GM10847 (cell line): Measurements from ENCODE around the gene APOC1.

Experiments
- POLR2A ChIP-seq: IDR thresholded peaks from 2 replicates; pipeline ENCODE4 v1.6.1; 2011; ENCODE audit not compliant: insufficient read length; ENCODE audit errors: extremely low read depth

Gene APOC1

DNA sequence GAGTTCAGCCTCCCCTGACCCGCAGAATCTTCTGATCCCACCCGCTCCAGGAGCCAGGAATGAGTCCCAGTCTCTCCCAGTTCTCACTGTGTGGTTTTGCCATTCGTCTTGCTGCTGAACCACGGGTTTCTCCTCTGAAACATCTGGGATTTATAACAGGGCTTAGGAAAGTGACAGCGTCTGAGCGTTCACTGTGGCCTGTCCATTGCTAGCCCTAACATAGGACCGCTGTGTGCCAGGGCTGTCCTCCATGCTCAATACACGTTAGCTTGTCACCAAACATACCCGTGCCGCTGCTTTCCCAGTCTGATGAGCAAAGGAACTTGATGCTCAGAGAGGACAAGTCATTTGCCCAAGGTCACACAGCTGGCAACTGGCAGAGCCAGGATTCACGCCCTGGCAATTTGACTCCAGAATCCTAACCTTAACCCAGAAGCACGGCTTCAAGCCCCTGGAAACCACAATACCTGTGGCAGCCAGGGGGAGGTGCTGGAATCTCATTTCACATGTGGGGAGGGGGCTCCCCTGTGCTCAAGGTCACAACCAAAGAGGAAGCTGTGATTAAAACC, 9.9 kb upstream of the APOC1 start:
- TF ChIP-seq POLR2A, result no peak

GRCh38 chr19:44905437-44906160, 8.8 kb upstream of the APOC1 start, which contains the start of gene APOE:
APOE (plus strand) TSS chr19:44905796; CDS start chr19:44906625, 829 bp downstream.
- no peak for TF ChIP-seq POLR2A

- no peak for TF ChIP-seq POLR2A
Observed at GRCh38 chr19:44907613-44908012, 6.8 kb upstream of the APOC1 start.

DNA sequence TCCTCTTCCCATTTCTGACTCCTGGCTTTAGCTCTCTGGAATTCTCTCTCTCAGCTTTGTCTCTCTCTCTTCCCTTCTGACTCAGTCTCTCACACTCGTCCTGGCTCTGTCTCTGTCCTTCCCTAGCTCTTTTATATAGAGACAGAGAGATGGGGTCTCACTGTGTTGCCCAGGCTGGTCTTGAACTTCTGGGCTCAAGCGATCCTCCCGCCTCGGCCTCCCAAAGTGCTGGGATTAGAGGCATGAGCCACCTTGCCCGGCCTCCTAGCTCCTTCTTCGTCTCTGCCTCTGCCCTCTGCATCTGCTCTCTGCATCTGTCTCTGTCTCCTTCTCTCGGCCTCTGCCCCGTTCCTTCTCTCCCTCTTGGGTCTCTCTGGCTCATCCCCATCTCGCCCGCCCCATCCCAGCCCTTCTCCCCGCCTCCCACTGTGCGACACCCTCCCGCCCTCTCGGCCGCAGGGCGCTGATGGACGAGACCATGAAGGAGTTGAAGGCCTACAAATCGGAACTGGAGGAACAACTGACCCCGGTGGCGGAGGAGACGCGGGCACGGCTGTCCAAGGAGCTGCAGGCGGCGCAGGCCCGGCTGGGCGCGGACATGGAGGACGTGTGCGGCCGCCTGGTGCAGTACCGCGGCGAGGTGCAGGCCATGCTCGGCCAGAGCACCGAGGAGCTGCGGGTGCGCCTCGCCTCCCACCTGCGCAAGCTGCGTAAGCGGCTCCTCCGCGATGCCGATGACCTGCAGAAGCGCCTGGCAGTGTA, 6.2 kb upstream of the APOC1 start:
- no peak for TF ChIP-seq POLR2A

- TF ChIP-seq POLR2A, result no peak
Observed at GRCh38 chr19:44908836-44909261, 5.6 kb upstream of the APOC1 start.

- TF ChIP-seq POLR2A, result no peak
Observed at GRCh38 chr19:44909775-44910174, 4.6 kb upstream of the APOC1 start.

GRCh38 chr19:44912854-44913253, 1.6 kb upstream of the APOC1 start:
- no peak for TF ChIP-seq POLR2A

GRCh38 chr19:44924243-44924725, 9.9 kb downstream of the APOC1 start:
- no peak for TF ChIP-seq POLR2A

- TF ChIP-seq POLR2A, result no peak
Observed at GRCh38 chr19:44925114-44925891, 10.9 kb downstream of the APOC1 start.

- TF ChIP-seq POLR2A, result no peak
Observed at GRCh38 chr19:44927746-44928145, 13.3 kb downstream of the APOC1 start.

DNA sequence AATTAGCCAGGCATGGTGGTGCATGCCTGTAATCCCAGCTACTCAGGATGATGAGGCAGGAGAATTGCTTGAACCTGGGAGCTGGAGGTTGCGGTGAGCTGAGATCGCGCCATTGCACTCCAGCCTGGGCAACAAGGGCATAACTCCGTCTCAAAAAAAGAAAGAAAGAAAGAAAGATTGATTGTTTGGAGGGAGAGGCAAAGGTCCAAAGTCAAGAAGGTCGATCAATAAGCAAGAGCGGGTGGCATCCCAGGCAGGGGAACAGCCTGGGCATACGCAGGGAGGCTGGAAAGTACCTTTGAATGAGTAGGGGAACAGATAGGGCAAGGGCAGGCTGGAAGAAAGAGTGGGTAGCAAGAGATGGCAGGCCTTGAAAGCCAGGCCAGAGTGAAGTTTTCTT, 15.7 kb downstream of the APOC1 start:
- TF ChIP-seq POLR2A, result no peak

DNA sequence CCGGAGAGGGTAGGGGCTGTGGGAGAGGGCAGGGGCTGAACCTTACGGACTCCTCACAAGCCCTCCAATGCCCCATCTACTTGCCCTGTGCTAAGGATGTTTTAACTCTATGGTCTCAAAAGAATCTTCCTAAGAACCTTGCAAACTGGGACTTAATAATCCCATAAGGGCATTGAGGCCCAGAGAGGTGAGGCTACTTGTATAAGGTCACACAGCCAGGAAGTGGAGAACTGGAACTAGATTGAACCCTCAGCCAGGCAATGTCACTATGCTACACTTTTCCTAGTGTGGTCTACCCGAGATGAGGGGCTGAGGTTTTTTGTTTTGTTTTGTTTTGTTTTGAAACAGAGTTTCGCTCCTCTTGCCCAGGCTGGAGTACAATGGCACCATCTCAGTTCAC, 17.1 kb downstream of the APOC1 start:
- TF ChIP-seq POLR2A, result no peak

DNA sequence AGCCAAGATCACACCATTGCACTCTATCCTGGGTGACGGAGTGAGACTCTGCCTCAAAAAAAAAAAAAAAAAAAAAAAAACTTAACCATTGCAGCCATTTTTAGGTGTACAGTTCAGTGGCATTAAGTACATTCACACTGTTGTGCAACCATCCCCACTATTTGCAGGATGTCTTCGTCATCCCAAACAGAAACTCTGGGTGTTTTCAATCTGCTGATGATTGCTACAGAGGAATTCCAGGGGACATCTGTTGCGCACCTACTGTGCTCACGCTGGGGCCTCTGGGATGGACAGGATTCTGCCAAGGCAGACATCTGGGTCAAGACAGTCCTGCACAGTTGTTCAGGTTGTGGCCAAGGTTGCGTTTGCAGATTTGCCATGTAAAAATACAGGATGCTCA, 25.3 kb downstream of the APOC1 start:
- no peak for TF ChIP-seq POLR2A

GRCh38 chr19:44942067-44942571, 27.7 kb downstream of the APOC1 start, which contains the start of gene APOC4:
APOC4 (plus strand) TSS chr19:44942237; CDS start chr19:44942278, 41 bp downstream.
- no peak for TF ChIP-seq POLR2A

DNA sequence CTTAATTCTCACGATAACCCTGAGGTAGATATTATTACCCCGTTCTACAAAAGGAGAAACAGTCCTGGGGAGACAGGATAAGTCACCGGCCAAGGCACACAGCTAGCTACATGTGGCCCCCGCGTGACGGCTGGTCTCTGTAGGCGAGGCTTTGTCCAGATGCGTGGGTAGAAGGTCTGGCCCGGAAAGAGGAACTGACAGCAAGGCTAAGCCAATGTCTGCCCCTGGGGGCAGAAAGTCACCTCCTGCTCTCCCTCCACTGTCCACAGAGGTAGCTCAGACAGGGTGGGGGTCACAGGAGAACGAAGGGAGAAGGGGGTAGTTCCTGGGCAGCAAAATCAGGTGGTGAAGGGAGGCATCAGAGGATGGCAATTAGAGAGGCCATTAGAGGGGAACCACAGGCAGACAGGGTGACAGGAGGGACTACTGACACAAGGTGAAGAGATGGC, 29.4 kb downstream of the APOC1 start:
- TF ChIP-seq POLR2A, result no peak
